Hematopoietic multipotent progenitor cell treated with erythropoietin and hydrocortisone succinate and interleukin-3 and kit ligand, for 4 days (in vitro differentiated cells): ENCODE measurements around the gene SPRR4.

Source experiments
- DNase-seq: peaks from one replicate; pipeline ENCODE4 v3.0.0-alpha.2; 2015

Gene SPRR4

GRCh38 chr1:152970495-152970894 lies at the start of gene SPRR4:
TSS of gene SPRR4 (plus strand) at chr1:152970648. CDS start at chr1:152971891, 1,243 bp downstream.
- no peak for DNase-seq

DNA sequence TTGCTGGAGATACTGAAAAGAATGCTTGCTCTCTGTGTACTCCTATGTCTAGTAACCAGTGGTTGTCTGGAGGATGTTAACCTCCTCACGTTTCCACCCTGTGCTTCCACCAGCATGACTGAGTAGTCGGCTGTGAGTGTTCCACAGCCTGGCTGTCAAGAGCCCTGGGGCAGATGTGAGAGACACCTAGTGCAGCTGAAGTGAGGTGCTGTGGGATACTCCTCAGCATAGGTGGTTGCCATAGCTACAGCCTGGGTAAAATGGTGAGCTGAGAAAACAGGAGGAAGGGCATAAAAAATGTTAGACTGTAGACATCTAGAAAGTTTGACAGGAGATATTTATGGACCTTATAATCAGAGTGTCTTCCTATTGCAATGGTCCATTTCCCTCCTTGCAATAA lies 46.3 kb upstream of the SPRR4 start:
- DNase-seq: no peak

DNA sequence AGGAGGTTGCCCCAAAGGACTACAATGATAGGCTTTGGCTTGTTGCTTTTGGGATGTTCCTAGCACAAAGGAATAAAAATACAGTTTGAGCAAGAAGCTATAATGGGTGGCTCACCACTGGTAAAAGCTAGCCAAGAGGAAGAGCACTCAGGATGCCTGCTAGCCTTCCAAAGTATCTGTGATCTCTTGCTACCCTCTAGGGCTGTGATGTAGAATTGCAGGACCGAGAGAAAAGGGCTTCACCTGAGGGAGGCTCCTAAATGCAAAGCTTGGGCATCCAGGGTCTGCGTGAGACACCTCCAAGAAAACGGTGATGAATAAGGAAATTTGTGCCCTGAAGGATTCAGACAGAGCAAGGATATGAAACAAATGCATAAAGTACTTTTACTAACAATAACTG lies 44.4 kb upstream of the SPRR4 start:
- peak; percentile 33 for DNase-seq

- no peak for DNase-seq
Observed at GRCh38 chr1:152928671-152929070, 41.8 kb upstream of the SPRR4 start.

GRCh38 chr1:152932170-152932811 lies 38.2 kb upstream of the SPRR4 start:
- no peak for DNase-seq

GRCh38 chr1:152933196-152933595 lies 37.3 kb upstream of the SPRR4 start:
- DNase-seq: no peak

GRCh38 chr1:152940614-152941013 lies 29.8 kb upstream of the SPRR4 start:
- no peak for DNase-seq

DNA sequence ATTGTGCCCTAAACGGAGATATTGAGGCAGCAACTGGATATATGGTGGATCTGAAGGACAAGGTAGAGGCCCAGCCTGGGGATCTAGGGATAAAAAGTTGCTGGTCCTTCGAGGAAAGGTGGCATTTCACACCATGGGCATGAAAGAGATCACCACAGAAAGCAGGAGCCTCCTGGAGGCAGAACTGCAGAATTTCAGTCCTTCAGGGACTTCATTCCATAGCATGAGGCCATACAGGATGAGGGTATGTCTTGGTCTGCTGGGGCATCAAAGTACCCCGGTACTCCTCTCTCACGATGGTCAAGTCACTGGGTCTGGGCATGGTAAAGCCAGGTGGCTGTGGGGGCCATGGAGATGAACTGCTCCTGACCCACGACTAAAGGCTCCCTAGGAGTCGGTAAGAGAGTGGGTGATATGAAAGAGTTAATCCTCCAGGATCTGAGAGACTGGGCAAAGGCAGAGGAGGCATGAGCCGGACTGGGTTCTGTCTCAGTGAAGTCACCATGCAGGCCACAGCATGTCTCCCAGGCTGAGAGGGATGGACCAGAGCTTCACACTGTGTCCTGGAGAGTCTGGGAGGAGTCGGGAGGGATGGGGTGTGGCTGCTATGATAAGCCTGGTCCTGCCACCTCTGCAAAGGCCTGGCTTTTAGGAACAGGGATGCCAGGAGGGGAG lies 29.3 kb upstream of the SPRR4 start:
- no peak for DNase-seq

DNA sequence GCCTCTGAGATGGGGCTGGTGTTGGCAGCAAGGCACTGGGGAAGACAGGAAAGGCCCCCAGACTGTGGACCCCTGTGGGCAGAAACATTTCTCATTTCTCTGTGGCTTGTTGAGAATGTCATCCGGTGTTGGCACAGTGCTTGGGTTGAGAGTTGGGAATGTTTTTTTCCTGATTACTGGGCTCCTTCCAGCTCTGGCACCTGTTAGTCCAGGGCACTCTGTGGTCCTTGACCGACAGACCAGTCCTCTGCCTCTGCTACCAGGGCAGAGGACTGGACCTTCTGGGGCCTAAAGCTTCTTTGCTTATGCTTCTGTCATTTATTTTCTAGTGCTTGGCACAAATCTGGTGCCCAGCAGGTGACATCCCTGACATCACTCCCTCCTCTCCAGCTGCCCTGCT lies 28.3 kb upstream of the SPRR4 start:
- DNase-seq: no peak

GRCh38 chr1:152946248-152946647 lies 24.2 kb upstream of the SPRR4 start:
- DNase-seq: no peak

GRCh38 chr1:152946651-152947256 lies 23.7 kb upstream of the SPRR4 start, which contains the start of gene SPRR5:
TSS of gene SPRR5 (plus strand) at chr1:152947206. CDS start at chr1:152948555, 1,349 bp downstream.
- no peak for DNase-seq

DNA sequence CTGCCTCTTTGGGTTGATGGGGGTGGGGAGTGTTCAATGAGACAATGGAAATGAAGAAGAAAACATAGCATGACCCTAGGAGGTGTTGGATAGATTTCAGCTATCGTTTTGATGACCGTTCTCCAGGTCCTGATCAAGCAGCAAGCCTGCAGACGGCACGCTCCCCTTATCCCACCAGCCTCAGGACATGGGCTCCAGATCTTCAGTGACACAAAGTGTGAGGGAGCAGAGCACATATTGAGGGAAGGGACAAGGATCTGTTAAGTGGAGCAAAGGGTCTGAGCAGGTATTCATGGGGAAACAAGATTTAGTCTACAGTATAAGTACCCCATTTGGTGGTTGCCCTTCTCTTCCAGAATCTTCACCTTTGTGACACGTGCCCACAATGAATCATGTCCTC lies 18.7 kb upstream of the SPRR4 start:
- no peak for DNase-seq

- DNase-seq: no peak
Observed at GRCh38 chr1:152953761-152954160, 16.7 kb upstream of the SPRR4 start.

GRCh38 chr1:152954436-152954835 lies 16.0 kb upstream of the SPRR4 start:
- DNase-seq: no peak

DNA sequence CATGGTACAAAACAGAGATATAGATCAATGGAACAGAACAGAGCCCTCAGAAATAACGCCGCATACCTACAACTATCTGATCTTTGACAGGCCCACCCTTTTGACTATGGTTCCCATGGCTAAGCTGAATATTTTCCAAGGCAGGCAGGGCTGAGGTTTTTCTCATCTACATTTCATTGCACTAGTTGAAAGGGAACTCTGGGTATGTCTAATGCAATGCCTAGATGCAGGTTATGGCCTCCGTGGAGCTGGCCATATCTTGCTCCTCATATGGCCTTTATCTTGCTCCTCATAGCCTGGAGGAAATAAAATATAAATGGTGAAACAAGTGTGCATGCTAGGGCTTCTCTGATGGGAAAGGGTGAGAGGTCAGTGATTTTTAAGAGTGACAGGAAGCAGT lies 12.9 kb upstream of the SPRR4 start:
- no peak for DNase-seq

DNA sequence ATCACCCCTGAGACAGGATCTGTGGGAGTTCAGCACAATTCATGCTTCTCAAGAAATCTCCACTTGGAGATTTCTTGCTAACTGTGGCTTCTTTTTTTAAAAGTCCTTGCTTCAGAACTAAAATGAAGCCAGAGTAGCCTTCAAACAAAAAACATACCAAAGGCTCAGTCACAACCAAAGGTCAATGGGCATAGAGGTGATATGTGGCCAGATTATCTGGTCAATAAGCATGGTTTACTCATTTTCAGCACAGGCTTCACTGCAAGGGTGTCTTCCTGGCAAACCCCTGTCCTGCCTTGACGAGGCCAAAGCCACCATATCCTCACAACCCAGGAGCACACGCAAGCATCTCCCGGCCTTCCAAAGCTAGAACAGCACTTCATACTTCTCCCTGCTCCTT lies 11.2 kb upstream of the SPRR4 start:
- no peak for DNase-seq

DNA sequence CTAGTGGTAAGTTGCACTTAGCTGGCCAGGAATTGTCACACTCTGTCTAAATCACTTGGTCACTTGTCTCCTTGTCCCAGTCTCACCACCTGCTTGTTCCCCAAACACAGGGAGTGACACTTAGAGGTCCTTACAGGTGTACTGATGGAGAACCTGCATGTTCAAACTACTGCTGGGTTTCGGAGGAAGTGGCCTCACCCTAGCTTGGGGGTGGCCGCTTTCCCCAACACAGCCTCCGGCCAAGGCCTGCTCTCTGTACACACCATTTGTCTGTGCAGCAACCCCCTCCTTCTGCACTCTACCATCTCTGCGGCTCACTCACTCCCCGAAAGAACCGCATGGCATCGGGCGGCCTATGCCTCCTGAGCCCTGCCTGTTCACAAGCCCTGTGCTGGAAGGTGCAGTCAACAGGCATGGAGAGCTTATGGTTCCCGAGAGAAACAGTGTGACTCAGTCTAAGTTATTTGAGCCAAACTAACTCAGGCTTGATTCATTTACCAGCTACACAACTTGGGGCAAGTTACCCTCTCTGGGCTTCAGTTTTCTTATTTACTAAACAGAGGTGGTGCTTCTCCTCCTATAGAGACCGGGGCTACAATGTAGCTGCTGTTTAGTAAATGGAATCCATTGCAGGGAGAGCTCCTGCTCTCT lies 10.5 kb upstream of the SPRR4 start:
- DNase-seq: no peak

GRCh38 chr1:152960452-152961044 lies 9.9 kb upstream of the SPRR4 start:
- DNase-seq: peak; percentile 5

DNA sequence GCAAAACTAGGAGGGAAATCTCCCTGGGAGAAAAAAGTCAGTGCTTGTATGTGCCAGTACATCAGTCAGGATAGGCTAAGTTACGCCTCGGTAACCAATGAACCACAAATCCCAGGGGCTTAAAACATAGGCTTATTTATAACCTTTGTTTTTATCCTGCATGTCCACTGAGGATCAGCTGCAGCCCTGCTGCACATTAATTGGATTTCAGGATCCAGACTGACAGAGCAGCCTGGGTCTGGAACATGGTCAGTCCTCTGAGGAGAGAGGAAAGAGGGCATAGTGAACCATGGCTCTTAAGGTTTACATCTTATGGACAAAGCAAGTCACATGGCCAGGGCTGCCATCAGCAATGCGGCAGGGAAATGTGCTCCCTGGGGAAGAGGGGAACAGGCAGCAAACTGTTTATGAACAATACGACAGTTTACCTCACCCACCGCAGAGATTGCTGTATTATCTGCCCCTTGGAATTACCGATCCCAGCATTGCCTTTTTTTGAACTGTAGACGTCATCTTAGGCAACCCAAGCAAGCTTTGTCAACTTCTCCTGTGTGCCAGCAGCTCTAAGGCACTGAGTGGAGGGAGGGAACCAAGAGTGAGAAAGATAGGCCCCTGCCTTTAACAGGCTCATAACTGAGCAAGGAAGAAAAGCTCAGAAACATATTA lies 9.1 kb upstream of the SPRR4 start:
- no peak for DNase-seq

DNA sequence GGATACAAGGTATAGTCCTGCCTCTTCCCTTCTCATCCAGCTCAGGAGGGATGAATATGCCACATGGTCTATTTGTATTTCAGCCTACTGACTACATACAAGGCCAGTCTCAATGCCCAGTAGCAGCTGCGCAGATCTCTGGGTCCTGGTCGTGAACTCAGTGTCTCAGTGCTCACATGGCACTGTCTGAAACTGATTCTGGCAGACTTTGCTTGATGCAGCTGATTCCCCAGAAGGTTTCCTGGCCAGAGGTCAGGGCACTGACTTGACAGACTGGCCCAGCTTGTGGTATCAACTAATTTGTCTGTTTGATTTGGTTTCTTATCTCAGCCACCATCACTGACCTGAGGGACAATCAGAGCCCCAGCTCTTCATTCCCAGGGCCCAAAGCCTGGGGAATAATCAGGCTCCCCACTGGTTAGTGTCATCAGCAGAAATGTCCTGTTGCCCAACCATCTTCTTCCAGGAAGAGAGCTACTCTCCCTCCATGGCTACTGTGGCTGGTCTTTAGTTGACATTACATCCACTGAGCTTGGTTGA lies 7.5 kb upstream of the SPRR4 start:
- DNase-seq: no peak

DNA sequence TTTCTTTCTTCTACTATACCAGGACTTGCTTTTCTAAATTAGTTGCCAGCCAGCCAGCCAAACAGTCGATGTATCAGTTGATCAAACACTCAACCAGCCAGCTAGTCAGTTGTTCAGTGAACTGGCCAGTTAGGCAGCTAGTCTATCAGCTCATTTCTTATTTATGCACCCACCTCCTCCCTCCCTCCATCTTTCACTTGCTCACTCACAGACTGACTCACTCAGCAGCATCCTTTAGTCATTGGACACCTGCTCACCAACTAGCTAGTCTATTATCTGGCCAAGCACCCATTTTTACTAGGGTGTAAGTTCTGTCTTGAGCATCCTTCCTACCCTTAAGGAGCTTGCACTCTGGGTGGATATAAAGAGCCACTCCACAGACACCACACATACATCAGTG lies 5.9 kb upstream of the SPRR4 start:
- no peak for DNase-seq

DNA sequence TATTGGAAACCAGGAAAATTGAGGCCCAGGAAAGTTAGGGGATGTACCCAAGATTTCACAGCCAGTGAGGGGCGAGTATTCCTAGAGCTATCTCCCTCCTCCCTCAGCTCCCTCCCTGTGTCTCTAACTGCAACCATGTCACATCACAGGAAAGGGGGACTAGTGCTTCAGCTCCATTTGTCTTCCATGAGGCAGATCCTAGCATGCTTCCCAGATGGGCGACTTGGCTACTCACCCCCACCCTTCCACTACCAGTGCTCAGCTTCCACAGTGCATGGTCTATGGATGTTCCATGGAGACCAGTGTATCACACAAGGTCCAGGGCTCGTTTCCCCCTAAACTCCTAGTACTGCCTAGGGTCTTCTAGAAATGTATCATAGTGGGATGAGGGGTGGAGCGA lies 4.6 kb upstream of the SPRR4 start:
- DNase-seq: no peak

DNA sequence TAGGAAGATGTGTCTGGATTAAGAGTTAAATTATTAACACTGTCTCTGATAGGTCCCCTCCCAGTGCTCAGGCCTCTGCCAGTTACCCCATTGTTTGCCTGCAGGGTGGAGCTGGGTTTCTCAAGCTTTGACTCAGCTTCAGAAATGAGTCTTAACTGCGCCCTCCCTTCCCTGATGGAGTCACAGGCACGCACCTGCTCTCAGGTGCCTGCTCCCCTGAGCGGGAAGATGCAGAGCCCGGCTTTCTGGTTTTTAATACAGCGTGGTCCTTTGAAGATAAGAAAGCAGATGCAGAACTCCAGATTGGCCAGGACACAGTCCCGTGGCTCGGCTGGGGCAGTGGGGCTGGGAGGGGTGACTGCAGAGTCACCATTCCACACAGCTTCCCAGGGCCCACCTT lies 3.2 kb upstream of the SPRR4 start:
- DNase-seq: no peak
